Activated naive CD8-positive, alpha-beta T cell treated with anti-CD3 and anti-CD28 coated beads, Interleukin-2, amount 50 U/mL, for 24 hours (primary cell): ENCODE results near the gene DYRK3.

Experiments used
- ATAC-seq: fragments of 150-1000 bp; cut with Tn5 transposase; one replicate; pipeline ENCODE4 v1.10.0; 2021
- DNase-seq: peaks from one replicate; pipeline ENCODE4 v3.0.0; 2021
- H3K27ac Mint-ChIP-seq: one replicate; pipeline ENCODE4 v1.8.0; 2021; ENCODE audit warnings: mild to moderate bottlenecking, mixed read lengths
- H3K27me3 Mint-ChIP-seq: one replicate; pipeline ENCODE4 v1.8.0; 2021; ENCODE audit warnings: mixed read lengths
- H3K36me3 Mint-ChIP-seq: one replicate; pipeline ENCODE4 v1.8.0; 2021; ENCODE audit warnings: low read depth, mixed read lengths
- H3K4me1 Mint-ChIP-seq: one replicate; pipeline ENCODE4 v1.8.0; 2021; ENCODE audit warnings: mixed read lengths
- H3K4me3 Mint-ChIP-seq: one replicate; pipeline ENCODE4 v1.8.0; 2021; ENCODE audit warnings: mild to moderate bottlenecking, moderate library complexity, mixed read lengths
- H3K9me3 Mint-ChIP-seq: one replicate; pipeline ENCODE4 v1.8.0; 2021; ENCODE audit warnings: mixed read lengths

Gene DYRK3

DNA sequence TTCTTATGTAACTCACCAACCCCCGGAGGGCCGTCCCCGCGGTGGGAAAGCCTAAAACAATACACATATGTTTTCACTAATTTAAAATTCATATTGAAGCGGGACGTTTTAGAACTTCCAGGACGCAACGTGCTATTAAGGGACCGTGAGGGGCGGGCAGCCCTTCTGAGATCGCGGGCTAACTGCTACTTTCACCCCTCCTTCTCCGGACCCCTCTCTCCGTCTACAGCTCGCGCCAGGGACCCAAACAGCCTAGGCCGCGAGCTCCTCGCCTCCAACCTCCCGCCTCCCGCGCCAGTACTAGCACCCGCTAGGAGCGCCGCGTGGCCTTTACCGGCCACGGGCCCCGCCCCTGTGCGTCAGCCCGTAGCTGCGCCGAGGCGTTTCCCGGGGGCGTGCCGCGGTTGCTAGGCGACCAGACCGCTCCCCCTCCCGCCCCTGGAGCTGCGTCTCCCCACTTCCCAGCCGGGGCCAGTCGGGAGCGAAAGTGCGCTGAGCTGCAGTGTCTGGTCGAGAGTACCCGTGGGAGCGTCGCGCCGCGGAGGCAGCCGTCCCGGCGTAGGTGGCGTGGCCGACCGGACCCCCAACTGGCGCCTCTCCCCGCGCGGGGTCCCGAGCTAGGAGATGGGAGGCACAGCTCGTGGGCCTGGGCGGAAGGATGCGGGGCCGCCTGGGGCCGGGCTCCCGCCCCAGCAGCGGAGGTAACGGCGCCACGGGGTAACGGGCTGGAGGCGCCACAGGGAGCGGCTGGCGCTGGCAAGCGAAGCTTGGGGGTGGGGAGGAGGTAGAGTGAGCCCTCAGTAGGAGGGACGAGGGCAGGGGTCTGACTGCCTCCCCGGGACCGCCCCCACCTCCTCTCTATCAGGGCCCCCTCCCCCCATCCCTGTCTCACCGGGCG is at the start of gene DYRK3:
Gene DYRK3 (plus strand): TSS at position 457 of the 898 bp plus-strand sequence. CDS start 168 bp downstream, at position 625.
- H3K4me3 Mint-ChIP-seq = peak within 1 kb of the TSS; percentile 78
- H3K4me1 Mint-ChIP-seq = peaks cover 31% of the 10 kb centered on the region
- peaks cover 18% of the 10 kb centered on the region for H3K27me3 Mint-ChIP-seq
- DNase-seq = peak; percentile 96
- peaks cover 8% of the 10 kb centered on the region for H3K36me3 Mint-ChIP-seq
- peak within 1 kb of the TSS; percentile 91 for H3K27ac Mint-ChIP-seq
- H3K9me3 Mint-ChIP-seq = no peaks in the 10 kb centered on the region
- ATAC-seq = peak; percentile 93

DNA sequence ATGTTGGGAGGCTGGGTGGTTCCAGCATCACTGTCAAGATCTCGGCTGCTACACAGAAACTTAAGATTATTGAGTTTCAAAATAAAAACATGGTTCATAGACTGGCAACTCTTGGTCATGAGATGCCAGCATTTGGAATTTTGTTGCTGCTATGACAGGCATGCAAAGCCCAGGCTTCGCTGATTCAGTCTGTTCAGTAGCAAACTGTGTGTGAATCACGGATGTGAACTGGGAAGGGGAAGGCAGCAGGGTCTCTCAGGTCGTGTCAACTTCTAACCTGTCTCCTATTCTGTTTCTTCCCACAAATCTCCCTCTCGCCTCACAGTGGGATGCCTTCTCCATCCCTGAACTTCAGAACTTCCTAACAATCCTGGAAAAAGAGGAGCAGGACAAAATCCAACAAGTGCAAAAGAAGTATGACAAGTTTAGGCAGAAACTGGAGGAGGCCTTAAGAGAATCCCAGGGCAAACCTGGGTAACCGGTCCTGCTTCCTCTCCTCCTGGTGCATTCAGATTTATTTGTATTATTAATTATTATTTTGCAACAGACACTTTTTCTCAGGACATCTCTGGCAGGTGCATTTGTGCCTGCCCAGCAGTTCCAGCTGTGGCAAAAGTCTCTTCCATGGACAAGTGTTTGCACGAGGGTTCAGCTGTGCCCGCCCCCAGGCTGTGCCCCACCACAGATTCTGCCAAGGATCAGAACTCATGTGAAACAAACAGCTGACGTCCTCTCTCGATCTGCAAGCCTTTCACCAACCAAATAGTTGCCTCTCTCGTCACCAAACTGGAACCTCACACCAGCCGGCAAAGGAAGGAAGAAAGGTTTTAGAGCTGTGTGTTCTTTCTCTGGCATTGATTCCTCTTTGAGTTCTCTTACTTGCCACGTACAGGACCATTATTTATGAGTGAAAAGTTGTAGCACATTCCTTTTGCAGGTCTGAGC is 48.6 kb upstream of the DYRK3 start:
- Mint-ChIP-seq H3K4me1 (peaks cover 94% of the 10 kb centered on the region), H3K4me3 (no peak overlapping the region), H3K27me3 (no peaks in the 10 kb centered on the region), H3K27ac (peak overlapping the region; percentile 96), H3K9me3 (no peaks in the 10 kb centered on the region), H3K36me3 (peaks cover 81% of the 10 kb centered on the region)
- no peak for DNase-seq
- ATAC-seq = no peak

DNA sequence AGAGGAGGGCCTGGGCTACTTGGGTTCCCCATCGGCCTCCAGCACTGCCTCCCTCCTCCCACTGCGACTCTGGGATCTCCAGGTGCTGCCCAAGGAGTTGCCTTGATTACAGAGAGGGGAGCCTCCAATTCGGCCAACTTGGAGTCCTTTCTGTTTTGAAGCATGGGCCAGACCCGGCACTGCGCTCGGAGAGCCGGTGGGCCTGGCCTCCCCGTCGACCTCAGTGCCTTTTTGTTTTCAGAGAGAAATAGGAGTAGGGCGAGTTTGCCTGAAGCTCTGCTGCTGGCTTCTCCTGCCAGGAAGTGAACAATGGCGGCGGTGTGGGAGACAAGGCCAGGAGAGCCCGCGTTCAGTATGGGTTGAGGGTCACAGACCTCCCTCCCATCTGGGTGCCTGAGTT is 47.4 kb upstream of the DYRK3 start:
- ATAC-seq (no peak), DNase-seq (no peak)
- Mint-ChIP-seq H3K27ac (peak overlapping the region; percentile 96), H3K4me1 (peaks cover 93% of the 10 kb centered on the region), H3K4me3 (no peak overlapping the region), H3K9me3 (no peaks in the 10 kb centered on the region), H3K36me3 (peaks cover 84% of the 10 kb centered on the region), H3K27me3 (no peaks in the 10 kb centered on the region)

DNA sequence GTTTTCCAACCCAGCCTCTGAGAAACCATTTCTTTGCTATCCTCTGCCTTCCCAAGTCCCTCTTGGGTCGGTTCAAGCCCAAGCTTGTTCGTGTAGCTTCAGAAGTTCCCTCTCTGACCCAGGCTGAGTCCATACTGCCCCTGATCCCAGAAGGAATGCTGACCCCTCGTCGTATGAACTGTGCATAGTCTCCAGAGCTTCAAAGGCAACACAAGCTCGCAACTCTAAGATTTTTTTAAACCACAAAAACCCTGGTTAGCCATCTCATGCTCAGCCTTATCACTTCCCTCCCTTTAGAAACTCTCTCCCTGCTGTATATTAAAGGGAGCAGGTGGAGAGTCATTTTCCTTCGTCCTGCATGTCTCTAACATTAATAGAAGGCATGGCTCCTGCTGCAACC is 46.8 kb upstream of the DYRK3 start:
- Mint-ChIP-seq H3K4me3 (peak overlapping the region; percentile 9), H3K9me3 (no peaks in the 10 kb centered on the region), H3K27ac (peak overlapping the region; percentile 96), H3K4me1 (peaks cover 87% of the 10 kb centered on the region), H3K27me3 (no peaks in the 10 kb centered on the region), H3K36me3 (peaks cover 81% of the 10 kb centered on the region)
- ATAC-seq = no peak
- no peak for DNase-seq

DNA sequence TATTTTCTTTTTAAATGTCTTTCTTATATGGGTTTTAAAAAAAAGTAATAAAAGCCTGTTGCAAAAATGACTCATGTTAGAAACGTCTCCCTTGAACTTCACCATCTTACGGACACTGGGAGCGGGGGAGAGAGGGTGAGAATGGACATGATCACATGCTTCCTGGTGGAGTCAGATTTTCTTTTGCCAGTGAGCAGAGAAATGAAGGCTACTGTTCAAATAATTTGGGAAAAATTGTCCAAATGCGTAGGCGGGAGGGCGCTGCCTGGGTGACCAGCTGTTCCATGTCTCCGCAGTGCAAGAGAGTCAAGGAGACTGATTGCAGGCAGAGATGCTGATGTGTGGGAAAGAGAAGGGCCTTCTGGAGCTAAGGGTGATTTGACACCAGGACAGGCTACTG is 46.1 kb upstream of the DYRK3 start:
- H3K36me3 Mint-ChIP-seq = peaks cover 79% of the 10 kb centered on the region
- no peak for ATAC-seq
- H3K4me3 Mint-ChIP-seq = peak overlapping the region; percentile 52
- no peaks in the 10 kb centered on the region for H3K27me3 Mint-ChIP-seq
- peak overlapping the region; percentile 96 for H3K27ac Mint-ChIP-seq
- H3K9me3 Mint-ChIP-seq = no peaks in the 10 kb centered on the region
- DNase-seq = no peak
- peaks cover 80% of the 10 kb centered on the region for H3K4me1 Mint-ChIP-seq

DNA sequence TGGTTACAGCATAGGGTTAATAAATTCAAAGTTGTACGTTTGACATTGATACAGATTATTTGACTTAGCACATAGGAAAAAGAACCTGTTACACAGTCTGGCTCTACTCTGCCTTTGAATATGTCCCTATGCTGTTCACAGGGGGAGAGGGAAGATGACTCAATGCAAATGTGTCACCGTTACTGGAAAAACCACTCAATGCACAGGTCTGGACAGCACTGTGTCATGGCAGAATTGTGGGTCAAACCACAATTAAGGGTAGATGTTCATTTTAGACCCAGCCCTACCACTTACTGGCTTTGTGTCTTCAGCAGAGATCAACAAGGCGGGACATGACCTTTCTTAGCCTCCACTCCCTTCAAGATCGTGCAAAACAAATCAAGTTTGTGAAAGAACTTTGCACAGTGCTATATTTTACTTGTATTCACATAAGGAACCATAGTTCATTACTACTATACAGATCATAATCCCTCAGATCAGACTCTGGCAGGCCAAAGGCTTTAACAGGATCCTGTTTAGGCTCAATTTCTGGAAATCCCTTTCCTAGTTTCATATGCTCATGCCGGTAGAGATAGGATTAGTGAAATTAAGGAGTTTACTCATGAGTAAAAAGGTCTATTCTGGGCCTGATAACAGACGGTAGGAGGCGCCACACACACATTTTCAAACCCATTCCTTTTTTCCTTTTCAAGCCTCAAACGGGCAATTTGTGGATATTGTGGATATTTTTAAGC is 45.1 kb upstream of the DYRK3 start:
- Mint-ChIP-seq H3K27me3 (no peaks in the 10 kb centered on the region), H3K4me1 (peaks cover 72% of the 10 kb centered on the region), H3K27ac (peak overlapping the region; percentile 96), H3K4me3 (peak overlapping the region; percentile 56), H3K9me3 (no peaks in the 10 kb centered on the region), H3K36me3 (peaks cover 79% of the 10 kb centered on the region)
- ATAC-seq (peak; percentile 97), DNase-seq (peak; percentile 59)

DNA sequence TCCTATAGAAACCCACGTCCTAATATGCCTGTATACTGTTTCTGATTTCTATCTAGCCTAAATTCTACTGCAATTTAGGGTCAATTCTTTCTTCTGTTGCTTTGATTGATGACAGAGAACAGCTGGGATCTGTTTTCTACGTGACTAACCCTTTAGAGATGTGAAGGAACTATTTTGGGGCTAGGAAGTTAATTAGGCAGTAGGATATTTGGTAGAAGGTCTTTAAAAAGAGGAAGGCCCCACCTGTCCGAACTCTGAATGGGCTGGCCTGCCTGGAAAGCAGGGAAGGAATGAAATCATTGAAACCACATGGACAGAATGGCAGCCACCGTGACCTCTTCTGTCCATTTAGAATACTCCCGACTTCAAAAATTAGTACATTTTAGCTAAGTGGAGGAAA is 44.1 kb upstream of the DYRK3 start:
- Mint-ChIP-seq H3K36me3 (peaks cover 80% of the 10 kb centered on the region), H3K27me3 (no peaks in the 10 kb centered on the region), H3K4me3 (peak overlapping the region; percentile 56), H3K9me3 (no peaks in the 10 kb centered on the region), H3K27ac (peak overlapping the region; percentile 96), H3K4me1 (peaks cover 64% of the 10 kb centered on the region)
- DNase-seq (no peak), ATAC-seq (no peak)

DNA sequence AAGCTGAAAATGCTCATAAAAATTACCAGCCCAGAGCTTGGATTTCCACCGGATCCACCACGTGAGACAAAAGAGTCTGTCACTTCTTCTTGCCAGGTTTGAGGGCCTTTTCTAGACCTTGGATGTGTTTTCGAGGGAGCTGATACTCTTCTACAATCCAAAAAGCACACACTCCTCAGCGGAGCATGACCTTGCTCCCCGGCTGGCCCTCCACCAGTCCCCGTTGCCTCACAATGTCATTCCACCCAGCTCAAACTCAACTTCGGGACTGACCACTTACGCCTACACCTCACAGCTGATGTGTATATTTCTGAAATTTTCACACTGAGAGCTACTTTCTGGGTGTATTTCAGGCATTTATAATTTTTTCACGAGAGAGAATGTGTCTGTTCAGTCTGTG is 43.6 kb upstream of the DYRK3 start:
- Mint-ChIP-seq H3K4me3 (no peak overlapping the region), H3K9me3 (no peaks in the 10 kb centered on the region), H3K36me3 (peaks cover 80% of the 10 kb centered on the region), H3K27ac (peak overlapping the region; percentile 96), H3K4me1 (peaks cover 59% of the 10 kb centered on the region), H3K27me3 (no peaks in the 10 kb centered on the region)
- DNase-seq = no peak
- ATAC-seq = no peak

DNA sequence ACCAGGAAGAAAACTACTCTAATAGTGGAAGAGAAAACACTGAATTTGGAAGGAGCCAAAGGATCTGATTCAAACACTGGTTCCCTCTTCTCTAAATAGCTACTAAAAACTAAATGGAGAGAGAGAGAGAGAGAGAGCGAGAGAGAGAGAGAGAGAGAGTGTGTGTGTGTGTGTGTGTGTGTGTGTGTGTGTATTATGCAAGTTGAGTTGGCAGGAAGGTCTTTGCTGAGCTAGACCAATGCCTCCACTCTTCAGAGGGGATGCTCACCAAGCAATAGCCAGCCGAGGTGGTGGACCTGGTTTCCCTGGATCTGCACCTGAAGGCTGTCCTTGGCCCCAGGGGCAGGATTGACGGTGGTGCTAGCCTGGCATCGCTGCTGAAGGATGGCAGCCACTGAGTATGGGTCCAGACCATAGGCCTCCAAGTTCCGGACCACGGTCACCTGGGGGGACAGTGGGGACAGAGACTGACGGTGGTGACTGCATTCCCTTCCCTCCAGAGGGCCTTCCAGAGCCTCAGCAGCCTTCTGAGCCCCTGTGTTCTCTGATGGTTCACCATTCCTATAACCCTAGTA is 41.9 kb upstream of the DYRK3 start:
- peak overlapping the region; percentile 55 for H3K27ac Mint-ChIP-seq
- H3K27me3 Mint-ChIP-seq = no peaks in the 10 kb centered on the region
- ATAC-seq (no peak), DNase-seq (no peak)
- H3K9me3 Mint-ChIP-seq = no peaks in the 10 kb centered on the region
- H3K36me3 Mint-ChIP-seq = peaks cover 75% of the 10 kb centered on the region
- H3K4me1 Mint-ChIP-seq = peaks cover 43% of the 10 kb centered on the region
- no peak overlapping the region for H3K4me3 Mint-ChIP-seq

DNA sequence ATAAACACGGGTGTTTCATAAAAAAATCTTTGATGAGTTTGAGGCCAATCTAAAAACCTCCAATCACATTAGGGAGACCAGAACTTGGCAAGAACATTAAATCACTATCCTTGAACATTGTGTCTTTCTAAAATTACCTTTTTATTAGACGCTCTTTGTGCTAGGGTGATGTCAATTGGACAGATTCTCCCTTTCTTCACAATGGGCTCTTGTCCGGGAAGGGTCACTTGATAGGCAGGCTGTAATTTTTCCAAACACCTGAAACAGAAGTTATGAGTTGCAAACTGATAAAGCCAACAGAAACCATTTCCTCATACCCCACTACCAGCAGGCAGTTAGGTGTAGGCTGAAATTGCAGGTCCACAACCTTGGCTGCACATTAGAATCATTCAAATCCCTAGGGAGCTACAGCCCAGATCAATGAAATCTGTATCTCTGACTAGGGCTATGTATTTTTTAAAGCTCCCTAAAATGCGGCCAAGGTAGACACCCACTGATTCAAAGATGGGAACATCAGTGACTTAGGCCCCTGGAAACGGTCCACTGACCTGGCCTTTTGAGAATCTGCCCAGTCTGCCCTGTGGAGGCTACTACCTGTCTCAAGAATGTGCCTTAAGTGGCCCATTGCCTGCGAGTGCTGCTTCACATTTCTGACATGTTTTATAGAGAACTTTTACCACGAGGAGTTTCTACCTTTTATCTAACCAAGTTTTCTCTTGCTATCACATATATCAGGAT is 39.6 kb upstream of the DYRK3 start:
- Mint-ChIP-seq H3K27me3 (no peaks in the 10 kb centered on the region), H3K36me3 (peaks cover 72% of the 10 kb centered on the region), H3K27ac (peak overlapping the region; percentile 16), H3K4me1 (peaks cover 20% of the 10 kb centered on the region), H3K9me3 (no peaks in the 10 kb centered on the region), H3K4me3 (no peak overlapping the region)
- DNase-seq (no peak), ATAC-seq (no peak)

DNA sequence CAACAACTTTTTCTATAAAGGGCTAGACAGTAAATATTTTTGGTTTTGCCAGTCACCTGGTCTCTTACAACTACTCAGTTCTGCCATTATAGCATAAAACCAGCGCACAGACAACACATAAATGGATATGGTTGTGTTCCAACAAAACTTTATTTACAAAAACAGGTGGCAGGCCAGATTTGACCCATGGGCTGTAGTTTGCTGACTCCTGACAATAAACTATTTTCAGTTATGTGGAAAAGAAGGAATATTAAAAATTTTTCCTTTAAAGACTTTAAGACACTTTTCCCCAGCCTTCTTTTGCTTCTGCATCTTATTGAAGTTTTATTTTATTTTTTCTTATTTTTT is 39.0 kb upstream of the DYRK3 start:
- ATAC-seq = no peak
- H3K36me3 Mint-ChIP-seq = peaks cover 71% of the 10 kb centered on the region
- no peak for DNase-seq
- no peak overlapping the region for H3K4me3 Mint-ChIP-seq
- H3K4me1 Mint-ChIP-seq = peaks cover 14% of the 10 kb centered on the region
- no peak overlapping the region for H3K27ac Mint-ChIP-seq
- H3K27me3 Mint-ChIP-seq = no peaks in the 10 kb centered on the region
- no peaks in the 10 kb centered on the region for H3K9me3 Mint-ChIP-seq

DNA sequence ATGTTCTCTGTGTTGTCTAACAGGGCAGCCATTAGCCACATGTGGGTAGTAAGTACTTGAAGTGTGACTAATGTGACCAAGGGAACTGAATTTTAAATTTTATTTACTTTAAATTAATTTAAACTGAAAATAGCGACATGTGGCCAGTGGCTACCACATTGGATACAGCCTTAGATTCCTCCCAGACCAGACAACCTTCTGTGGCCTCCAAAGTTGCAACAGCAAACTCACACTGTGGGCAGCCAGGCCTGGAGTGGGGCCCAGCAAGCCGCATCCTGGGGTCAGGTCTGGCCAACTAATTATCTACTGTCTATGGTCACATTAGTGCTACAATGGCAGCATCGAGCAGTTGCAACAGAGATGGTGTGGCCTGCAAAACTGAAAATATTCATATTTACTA is 34.8 kb upstream of the DYRK3 start:
- H3K27ac Mint-ChIP-seq = no peak overlapping the region
- no peaks in the 10 kb centered on the region for H3K27me3 Mint-ChIP-seq
- no peak for DNase-seq
- no peak for ATAC-seq
- H3K4me3 Mint-ChIP-seq = no peak overlapping the region
- no peaks in the 10 kb centered on the region for H3K4me1 Mint-ChIP-seq
- H3K9me3 Mint-ChIP-seq = no peaks in the 10 kb centered on the region
- peaks cover 70% of the 10 kb centered on the region for H3K36me3 Mint-ChIP-seq

DNA sequence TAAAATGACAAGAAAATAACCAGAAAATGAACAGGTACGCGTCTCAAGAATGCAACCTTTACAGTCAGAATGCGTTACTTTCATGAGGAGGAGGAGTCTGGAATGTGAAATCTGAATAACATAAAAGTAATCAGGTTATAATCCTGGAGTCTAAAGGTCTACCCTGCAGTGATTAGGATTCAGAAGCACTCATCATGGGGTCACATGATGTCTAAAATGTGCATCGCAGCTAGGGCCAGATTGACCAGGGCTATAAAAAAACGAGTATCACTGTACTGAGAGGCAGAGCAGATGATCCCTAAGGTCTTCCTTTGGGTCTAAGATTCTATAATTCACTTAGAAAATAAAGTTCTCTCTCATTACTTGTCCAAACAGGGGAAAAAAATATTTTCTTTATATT is 30.5 kb upstream of the DYRK3 start:
- Mint-ChIP-seq H3K36me3 (peaks cover 76% of the 10 kb centered on the region), H3K4me3 (no peak overlapping the region), H3K27ac (no peak overlapping the region), H3K4me1 (peaks cover 35% of the 10 kb centered on the region), H3K27me3 (no peaks in the 10 kb centered on the region), H3K9me3 (no peaks in the 10 kb centered on the region)
- ATAC-seq (no peak), DNase-seq (no peak)
